Pancreas (tissue), 10 donors: ENCODE results near the gene KCNIP1. TPM values are rescaled to one million over a fixed set of nuclear protein-coding genes. Genes with fewer than 3 reads are reported as not detected.

Experiments used
- ATAC-seq, 4 donors: fragments of 200-7000 bp; cut with Tn5 transposase; one replicate each; pipeline versions ENCODE4 v1.8.0 to v1.9.1; 2020; ENCODE audit warnings: mild to moderate bottlenecking in 4 of 4, moderate library complexity in 4 of 4
- DNase-seq, 6 donors: peaks; one replicate each; pipeline ENCODE4 v3.0.0-alpha.2; 2020
- FAIRE-seq: peaks from 2 replicates; lab custom pipeline; 2012; peaks lifted over from hg19 to GRCh38; lab: Jason Lieb, UNC
- H3K27ac ChIP-seq, 4 donors: fragments of 200-600 bp; sonication (generic); 1 replicate in 3 of 4; 2 replicates in 1 of 4; pipeline versions ENCODE4 v1.5.0 to v1.8.0; 2020
- H3K27me3 ChIP-seq, 4 donors: fragments of 200-600 bp; one replicate each; pipeline ENCODE4 v1.8.0; 2021
- H3K36me3 ChIP-seq, 3 donors: fragments of 200-600 bp; sonication (generic) in 1 of 3; one replicate each; pipeline versions ENCODE4 v1.5.0 to v1.8.0; 2020 to 2021
- H3K4me1 ChIP-seq, 3 donors: fragments of 200-600 bp; one replicate each; pipeline ENCODE4 v1.8.0; 2021
- H3K4me3 ChIP-seq, 4 donors: fragments of 200-600 bp; sonication (generic) in 2 of 4; one replicate each; pipeline versions ENCODE4 v1.5.0 to v1.8.0; 2020 to 2021
- H3K9me3 ChIP-seq, 4 donors: fragments of 200-600 bp; one replicate each; pipeline ENCODE4 v1.8.0; 2021
- CTCF ChIP-seq, 4 donors: fragments of 200-600 bp; sonication (generic) in 3 of 4; IDR thresholded peaks; one replicate each; pipeline versions ENCODE4 v1.5.0 to v1.8.0; 2021; ENCODE audit warnings: antibody characterized with exemption in 4 of 4
- WGBS, 2 donors: extraction: QIAGEN DNeasy Blood & Tissue Kit; methylation state at CpG; one replicate each; pipeline ENCODE4 v1.1.7; 2013; 5-methylcytosine and 5-hydroxymethylcytosine counted together
- intact Hi-C, 3 donors: fragments of 100-400 bp; cut with DNase I; formaldehyde crosslinking; loops; one replicate each; pipeline versions ENCODE4 v1.11.1 to v1.14.2; 2022
- polyA plus RNA-seq, 2 donors: library from polyadenylated mRNA; stranded (reverse); fragments of 200-250 nt; gene quantifications; one replicate each; pipeline ENCODE4 v1.2.3, GENCODE V29; 2013
- total RNA-seq, 6 donors: library from RNA; stranded (reverse); fragmentation: NEBNext Ultra II Directional in 4 of 6; extraction: Animal tissue kit (Norgen Biotek cat#: 25700) in 4 of 6; gene quantifications; one replicate each; pipeline versions ENCODE4 v1.2.1 to v1.2.4, GENCODE V29; 2021 to 2023
- donor health status: healthy with polysubstance abuse.
- donor health status: DM: no; HTN: no; CAD: no; lungs with moderate emphysema.
- donor health status: DM: no; HTN: no; CAD: no.
- donor health status: control.
- donor health status: control.
- donor health status: Bipolar disorder and iron deficiency.
- donor health status: DM: yes; HTN: yes; CAD: no.
- donor health status: DM: no; HTN: no; CAD: no.
- donor health status: DM: no; HTN: no; CAD: no.
- donor health status: DM: yes; HTN: yes; CAD: no.

The KCNIP1 gene
- total and polyA plus RNA-seq, 8 donors = 0.31 to 10.3 (median 1.1) TPM

GRCh38 chr5:170579601-170580000 lies 75.8 kb downstream of the KCNIP1 start:
- Histone ChIP-seq H3K4me1 (no peaks in the 10 kb centered on the region), H3K27ac (no peak overlapping the region), H3K9me3 (no peaks in the 10 kb centered on the region), H3K27me3 (peaks cover 0 to 4% (median 0%) of the 10 kb centered on the region in 4 donors), H3K36me3 (no peaks in the 10 kb centered on the region), H3K4me3 (no peak overlapping the region)
- DNase-seq (no peak), FAIRE-seq (no peak), ATAC-seq (no peak)
- no peak for TF ChIP-seq CTCF (IDR thresholded peaks at IDR 0.05)
- intact Hi-C loops = no loop called here
- 72 to 82% methylated on average over 3 of the region's 3 CpGs for WGBS, 2 donors

GRCh38 chr5:170581211-170581610 lies 77.4 kb downstream of the KCNIP1 start:
- intact Hi-C loops = no loop called here
- Histone ChIP-seq H3K4me3 (no peak overlapping the region), H3K27ac (no peak overlapping the region), H3K9me3 (no peaks in the 10 kb centered on the region), H3K27me3 (peaks cover 0 to 4% (median 0%) of the 10 kb centered on the region in 4 donors), H3K4me1 (no peaks in the 10 kb centered on the region), H3K36me3 (no peaks in the 10 kb centered on the region)
- no peak for ATAC-seq
- TF ChIP-seq CTCF (IDR thresholded peaks at IDR 0.05) = no peak
- WGBS, 2 donors = 56 to 76% methylated on average over 1 of the region's 1 CpG
- FAIRE-seq = no peak
- DNase-seq = no peak

- TF ChIP-seq CTCF (IDR thresholded peaks at IDR 0.05) = no peak
- FAIRE-seq (no peak), ATAC-seq (no peak), DNase-seq (no peak)
- no peaks in the 10 kb centered on the region for H3K9me3 ChIP-seq
- intact Hi-C loops = no loop called here
- H3K27me3 ChIP-seq = no peaks in the 10 kb centered on the region
- H3K4me1 ChIP-seq = no peaks in the 10 kb centered on the region
- H3K36me3 ChIP-seq = no peaks in the 10 kb centered on the region
- no peak overlapping the region for H3K4me3 ChIP-seq
- 69 to 75% methylated on average over 6 of the region's 6 CpGs for WGBS, 2 donors
- no peak overlapping the region for H3K27ac ChIP-seq
These were observed 79.0 kb downstream of the KCNIP1 start for GRCh38 chr5:170582644-170583330.

GRCh38 chr5:170584003-170584402 lies 80.2 kb downstream of the KCNIP1 start:
- intact Hi-C loops = no loop called here
- FAIRE-seq (no peak), DNase-seq (no peak), ATAC-seq (no peak)
- TF ChIP-seq CTCF (IDR thresholded peaks at IDR 0.05) = no peak
- H3K9me3 ChIP-seq = no peaks in the 10 kb centered on the region
- no peak overlapping the region for H3K4me3 ChIP-seq
- H3K4me1 ChIP-seq = no peaks in the 10 kb centered on the region
- no peak overlapping the region for H3K27ac ChIP-seq
- 49 to 61% methylated on average over 4 of the region's 4 CpGs for WGBS, 2 donors
- no peaks in the 10 kb centered on the region for H3K27me3 ChIP-seq
- no peaks in the 10 kb centered on the region for H3K36me3 ChIP-seq

- intact Hi-C loops = no loop called here
- Histone ChIP-seq H3K36me3 (no peaks in the 10 kb centered on the region), H3K9me3 (no peaks in the 10 kb centered on the region), H3K27me3 (no peaks in the 10 kb centered on the region), H3K27ac (no peak overlapping the region), H3K4me1 (no peaks in the 10 kb centered on the region), H3K4me3 (no peak overlapping the region)
- ATAC-seq (no peak), DNase-seq (no peak), FAIRE-seq (no peak)
- WGBS, 2 donors = 39 to 46% methylated on average over 7 of the region's 7 CpGs
- TF ChIP-seq CTCF (IDR thresholded peaks at IDR 0.05) = no peak
These were observed 80.7 kb downstream of the KCNIP1 start for GRCh38 chr5:170584450-170585058.
